Activated effector memory CD4-positive, alpha-beta T cell treated with anti-CD3 and anti-CD28 coated beads, Interleukin-2, amount 50 U/mL, for 16 hours (primary cell): ENCODE data around the gene SLC1A7.

Experiments
- DNase-seq: peaks from one replicate; pipeline ENCODE4 v3.0.0-alpha.2; 2020

Gene SLC1A7

DNA sequence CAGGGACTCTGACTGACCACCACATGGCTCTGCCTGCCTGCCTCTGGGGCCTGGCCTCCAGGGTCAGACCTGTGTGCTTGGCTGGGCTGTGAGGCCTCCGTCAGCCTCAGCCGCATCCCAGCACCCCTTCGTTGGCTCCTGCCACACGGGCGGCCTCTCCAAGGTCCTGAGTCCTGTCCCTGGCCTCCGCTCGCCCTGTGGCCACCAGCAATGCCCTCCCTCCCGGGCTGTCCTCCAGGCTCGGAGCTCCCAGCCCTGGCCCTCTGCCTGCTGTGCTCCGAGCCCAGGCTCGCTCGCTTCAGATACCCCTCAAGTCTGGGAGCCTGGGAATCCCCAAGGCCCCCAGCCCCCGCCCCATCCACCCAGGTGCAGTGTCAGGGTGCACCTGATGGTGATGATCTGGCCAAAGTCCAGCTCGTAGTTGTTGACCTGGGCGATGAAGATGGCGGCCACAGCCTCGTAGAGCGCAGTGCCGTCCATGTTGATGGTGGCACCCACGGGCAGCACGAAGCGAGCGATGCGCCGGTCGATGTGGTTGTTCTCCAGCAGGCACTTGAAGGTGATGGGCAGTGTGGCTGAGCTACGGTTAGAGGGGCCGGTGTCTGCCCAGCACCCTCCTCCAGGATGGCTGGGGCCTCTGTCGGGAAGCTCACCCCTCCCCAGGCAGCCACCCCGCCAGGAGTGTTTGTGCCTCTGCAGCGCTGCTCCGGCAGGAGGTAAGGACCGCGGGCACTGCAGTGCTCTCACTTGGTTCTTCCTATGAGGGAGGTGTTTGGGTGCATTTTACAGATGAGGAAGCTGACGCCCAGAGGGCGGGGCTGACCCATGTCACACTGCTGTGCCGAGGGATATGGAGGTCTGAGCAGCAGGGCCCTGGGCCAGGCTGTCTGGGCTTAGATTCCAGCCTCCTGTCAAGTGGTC, 52.0 kb downstream of the SLC1A7 start:
- no peak for DNase-seq

DNA sequence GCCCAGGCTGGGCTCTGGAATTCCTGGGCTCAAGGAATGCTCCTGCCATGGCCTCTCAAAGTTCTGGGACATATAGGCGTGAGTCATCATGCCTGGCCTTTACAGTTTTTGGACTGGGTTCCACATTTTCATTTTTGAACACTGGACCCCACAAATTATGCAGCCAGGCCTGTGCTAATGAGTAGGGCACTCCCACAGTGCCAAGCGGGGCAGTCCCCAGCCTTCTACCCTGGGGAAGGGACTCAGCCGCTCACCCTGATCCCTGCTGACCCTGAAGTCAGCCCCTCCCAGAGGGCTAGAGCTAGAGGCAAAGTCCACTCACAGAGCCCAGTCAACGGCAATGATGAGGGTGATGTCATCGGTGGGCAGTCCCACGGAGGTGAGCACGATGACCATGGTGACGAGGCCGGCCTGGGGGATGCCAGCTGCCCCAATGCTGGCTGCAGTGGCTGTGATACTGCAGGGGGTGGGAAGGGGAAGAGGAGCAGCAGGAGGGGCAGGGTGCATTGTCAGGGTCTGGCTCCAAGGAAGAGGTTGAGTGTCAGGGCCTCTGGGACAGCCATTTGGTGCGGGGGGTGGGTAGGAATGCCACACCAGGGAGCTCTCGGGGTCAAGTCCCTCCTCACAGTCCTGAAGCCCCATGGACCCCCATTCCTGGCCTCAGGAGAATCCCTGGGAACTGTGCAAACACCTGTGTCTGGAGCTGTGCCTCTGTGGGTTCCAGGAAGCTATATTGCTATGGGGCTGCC, 52.8 kb downstream of the SLC1A7 start:
- no peak for DNase-seq

- DNase-seq = no peak
Measured at GRCh38 chr1:53088616-53089300, 53.7 kb downstream of the SLC1A7 start.

DNA sequence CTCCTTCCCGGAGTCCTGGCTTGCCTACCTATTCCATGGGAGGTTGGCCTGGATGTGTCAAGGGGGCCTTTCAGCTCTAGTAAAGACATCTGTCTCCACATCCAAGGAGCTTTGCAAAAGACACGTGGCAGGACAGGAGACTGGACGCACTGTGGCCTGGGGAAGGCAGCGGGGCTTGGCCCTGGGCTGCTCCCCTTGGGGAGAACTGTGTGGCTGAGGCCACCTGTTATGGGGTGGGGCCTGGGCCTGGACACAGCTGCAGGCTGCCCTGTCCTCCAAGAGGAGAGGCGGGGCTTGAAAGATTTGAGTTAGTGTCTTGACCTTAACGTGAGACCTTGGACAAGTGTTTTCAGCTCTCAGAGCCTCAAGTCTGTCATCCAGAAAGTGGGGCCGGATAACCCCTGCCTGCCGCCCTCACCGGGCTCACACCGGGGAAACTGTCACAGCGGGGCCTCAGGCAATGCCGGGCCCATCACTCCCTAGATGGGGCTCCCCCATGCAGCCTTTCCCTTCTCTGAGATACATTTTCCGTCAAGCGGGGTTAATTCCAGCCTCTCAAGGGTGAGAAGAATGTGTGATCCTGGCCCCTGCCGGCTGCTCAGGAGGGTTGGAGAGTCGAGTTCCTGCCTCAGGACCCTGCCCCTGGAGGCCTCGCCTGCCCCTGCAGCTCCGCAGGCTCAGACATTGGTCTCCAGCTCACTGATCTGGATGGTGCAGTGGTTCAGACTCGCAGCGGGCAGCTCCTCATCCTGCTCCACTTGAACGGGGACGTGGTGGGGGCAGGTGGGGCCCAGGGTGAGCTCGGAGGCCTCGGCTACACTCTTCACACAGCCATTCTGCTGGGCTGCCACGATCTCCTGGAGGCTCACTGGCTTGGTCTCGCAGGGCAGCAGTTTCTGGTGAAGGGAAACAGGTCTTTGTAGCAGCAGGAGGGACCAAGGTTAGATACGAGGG, 54.8 kb downstream of the SLC1A7 start:
- DNase-seq = no peak

- DNase-seq = no peak
Measured at GRCh38 chr1:53086491-53087070, 55.9 kb downstream of the SLC1A7 start.

GRCh38 chr1:53085405-53085804, 57.0 kb downstream of the SLC1A7 start:
- DNase-seq = no peak

GRCh38 chr1:53084589-53084971, 57.9 kb downstream of the SLC1A7 start:
- DNase-seq = no peak

DNA sequence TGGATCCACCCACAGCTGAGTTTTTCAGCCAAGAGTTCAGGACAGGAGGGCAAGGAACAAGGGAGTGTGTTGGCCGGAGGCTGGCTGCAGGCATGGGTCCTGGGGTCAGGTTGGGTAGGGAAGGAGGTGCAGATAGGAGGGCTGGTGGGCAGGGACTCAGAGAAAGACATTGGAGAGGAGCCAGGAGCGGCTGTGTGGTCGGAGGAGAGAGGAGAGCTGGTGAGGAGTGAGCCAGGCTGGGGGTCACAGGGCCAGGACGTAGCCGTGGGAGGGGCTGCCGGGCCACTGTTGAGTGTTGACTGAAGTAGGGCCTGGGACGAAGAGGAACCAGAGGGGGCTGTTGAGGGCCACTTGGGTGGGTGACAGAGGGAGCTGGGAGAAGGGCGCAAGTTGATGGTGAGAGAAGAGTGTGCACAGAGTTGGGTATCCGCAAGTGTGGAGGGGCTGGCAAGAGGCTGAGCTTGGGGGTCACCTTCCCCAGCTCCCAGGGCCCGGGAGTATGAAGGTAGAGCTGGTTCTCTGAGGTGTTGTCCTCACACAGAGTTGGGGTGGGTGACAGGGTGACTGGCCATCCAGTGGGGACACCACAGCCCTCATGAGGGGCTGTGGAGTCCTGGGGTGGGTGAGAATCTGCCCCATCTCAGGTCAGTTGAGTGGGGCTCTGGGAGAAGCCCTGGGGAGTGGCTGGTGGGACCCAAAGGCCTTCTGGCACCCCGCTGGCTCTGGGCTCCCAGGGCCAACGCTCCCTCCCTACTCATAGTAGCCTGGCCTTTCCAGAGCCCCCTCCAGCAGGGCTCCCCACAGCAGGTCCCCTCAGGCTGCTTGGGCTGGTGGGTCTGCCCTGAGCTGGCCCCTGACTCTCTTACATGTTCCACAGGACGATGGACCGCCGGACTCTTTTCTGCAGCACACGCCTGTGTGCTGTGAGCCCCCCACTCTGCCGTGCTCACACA, 58.5 kb downstream of the SLC1A7 start:
- no peak for DNase-seq

GRCh38 chr1:53082826-53083455, 59.5 kb downstream of the SLC1A7 start:
- DNase-seq = no peak

GRCh38 chr1:53081384-53082066, 60.9 kb downstream of the SLC1A7 start:
- no peak for DNase-seq

GRCh38 chr1:53080769-53081168, 61.7 kb downstream of the SLC1A7 start:
- DNase-seq = no peak

GRCh38 chr1:53080041-53080440, 62.4 kb downstream of the SLC1A7 start:
- no peak for DNase-seq

- no peak for DNase-seq
Measured at GRCh38 chr1:53079251-53079650, 63.2 kb downstream of the SLC1A7 start.

- no peak for DNase-seq
Measured at GRCh38 chr1:53078333-53079101, 63.9 kb downstream of the SLC1A7 start.

DNA sequence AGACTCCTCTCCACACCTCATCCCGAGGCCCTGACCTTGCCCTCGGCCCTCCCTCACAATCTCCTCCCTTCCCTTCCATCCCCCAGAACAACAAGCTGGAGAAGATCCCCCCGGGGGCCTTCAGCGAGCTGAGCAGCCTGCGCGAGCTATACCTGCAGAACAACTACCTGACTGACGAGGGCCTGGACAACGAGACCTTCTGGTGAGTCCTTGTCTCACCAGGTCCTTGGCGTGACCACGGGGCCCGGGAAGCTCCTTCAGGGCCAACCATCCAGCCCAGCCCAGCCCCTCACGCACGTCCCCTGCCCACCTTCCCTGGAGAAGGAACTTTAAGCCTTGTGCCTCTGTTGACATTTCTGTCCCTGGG, 64.9 kb downstream of the SLC1A7 start:
- peak; percentile 49 for DNase-seq

DNA sequence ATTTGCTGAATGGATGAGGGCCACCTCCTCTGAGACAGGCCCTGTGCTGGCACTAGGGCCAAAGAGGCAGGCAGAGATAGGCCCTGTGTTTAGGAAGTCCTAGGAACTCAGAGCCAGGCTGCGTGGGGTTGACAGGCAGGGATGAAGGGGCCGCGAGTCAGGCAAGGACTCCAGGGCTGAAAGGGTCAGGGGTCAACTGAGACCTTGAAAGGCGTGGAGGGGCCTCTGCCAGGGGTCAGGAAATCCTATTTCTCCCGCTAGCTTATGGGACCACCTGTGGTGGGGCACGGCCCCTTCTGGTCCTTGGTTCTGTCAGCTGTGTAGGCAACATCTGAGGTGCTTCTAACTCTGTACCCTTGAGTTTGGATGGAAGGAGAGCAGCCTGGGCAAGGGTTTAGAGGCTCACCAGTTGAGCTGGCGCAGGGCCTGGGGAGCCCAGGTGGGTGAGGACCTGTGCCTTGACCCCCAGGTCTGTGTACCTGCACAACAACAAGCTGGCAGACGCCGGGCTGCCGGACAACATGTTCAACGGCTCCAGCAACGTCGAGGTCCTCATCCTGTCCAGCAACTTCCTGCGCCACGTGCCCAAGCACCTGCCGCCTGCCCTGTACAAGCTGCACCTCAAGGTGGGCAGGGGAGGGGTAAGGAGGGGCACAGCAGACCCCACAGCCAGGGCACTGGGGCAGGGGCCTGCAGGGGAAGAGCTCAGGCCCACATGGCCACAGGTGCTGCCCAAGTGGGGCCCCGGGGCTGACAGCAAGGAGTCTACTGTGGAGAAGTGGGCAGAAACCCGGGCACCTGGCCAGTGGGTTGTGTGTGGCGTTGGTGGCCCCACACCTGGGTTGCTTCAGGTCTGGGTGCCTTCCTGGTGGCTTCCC, 65.5 kb downstream of the SLC1A7 start:
- DNase-seq = peak; percentile 57

DNA sequence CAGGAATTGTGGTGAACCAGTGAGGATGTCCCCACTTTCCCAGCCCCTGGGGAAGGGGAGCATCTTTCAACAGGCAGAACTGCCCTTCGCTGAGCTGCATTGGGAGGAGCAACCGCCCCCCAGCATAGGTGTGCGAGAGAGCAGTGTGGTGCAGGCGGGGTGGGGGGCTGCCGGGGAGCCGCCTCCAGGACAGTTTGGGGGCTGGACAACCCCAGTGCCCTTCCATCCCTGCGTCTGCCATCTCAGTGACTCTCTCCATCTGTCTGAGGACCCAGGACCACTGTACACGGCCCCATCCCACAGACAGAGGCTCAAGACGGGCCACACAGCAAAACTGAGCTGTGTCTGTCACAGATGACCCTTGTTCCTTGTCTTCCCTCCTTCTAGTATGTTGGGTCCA, 66.3 kb downstream of the SLC1A7 start:
- peak; percentile 47 for DNase-seq

GRCh38 chr1:53075761-53076163, 66.7 kb downstream of the SLC1A7 start:
- DNase-seq = peak; percentile 50
